NCI-H524 treated with DMSO at 0.1 percent for 48 hours (cell line): ENCODE data around the gene OPCML.
A peak's percentile ranks its signal among the peaks of the same experiment; 100 is the strongest.

Experiments
- DNase-seq: peaks from one replicate; lab custom pipeline; 2025; lab: John Stamatoyannopoulos, UW

OPCML gene

GRCh38 chr11:133531971-133532651 lies at the start of gene OPCML:
OPCML (minus strand) TSS chr11:133532501.
- no peak for DNase-seq

GRCh38 chr11:133581091-133581490 lies 48.8 kb upstream of the OPCML start:
- DNase-seq: no peak

- no peak for DNase-seq
Measured at GRCh38 chr11:133579165-133580031, 47.1 kb upstream of the OPCML start.

DNA sequence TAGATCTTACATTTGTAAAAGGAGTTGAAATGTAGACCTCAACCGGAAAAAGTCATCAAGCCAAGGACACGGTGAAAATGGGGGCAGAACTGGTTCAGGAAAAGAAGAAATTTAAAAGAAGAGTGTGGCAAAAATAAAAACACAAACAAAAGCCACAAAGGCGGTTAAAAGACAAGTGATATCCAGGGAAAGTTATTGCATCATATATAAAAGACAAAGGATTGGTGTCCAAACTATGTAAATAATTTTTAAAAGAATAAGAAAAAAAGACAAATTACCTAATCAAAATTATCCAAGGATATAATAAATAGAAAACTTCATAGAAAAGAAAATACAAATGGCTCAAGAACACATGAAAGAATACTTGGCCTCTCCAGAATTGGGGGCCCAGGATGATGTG lies 45.1 kb upstream of the OPCML start:
- no peak for DNase-seq

DNA sequence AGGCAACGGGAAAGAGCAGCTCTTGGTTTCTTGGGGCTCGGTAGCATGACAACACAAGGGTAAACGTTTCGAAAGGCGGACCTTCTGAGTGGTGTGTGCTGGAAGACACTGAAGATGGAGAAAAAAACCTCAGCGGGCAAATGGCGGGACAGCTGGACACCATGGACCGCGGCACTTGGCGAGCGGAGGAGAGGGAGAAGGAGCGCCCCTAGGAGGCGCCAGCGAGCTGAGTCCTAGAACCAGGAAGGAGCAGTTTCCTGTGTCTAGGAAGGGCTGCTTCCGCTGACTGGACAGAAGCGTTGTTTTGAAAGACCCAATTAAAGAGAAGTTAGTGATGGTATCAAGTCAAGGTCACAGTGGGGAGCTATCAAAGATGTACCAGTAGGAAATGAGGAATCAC lies 44.0 kb upstream of the OPCML start:
- DNase-seq: no peak

GRCh38 chr11:133573081-133573480 lies 40.8 kb upstream of the OPCML start:
- DNase-seq: no peak

DNA sequence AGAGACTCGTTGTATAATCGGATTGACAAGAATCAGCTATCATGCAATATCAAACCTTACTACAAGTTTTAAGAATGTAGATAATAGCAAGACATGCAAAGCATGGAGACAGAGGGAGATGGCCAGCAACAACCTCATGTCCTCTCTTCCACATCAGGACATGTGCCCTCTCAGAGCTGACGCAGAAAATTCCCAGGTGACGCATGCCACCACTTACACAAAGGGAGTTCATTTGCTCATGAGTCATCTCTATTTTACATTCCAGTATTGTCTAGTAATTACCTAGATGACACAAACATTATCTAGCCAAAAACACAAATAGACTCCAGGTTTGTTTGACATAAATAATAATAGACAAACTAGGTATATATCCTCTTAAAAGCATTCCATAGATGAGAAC lies 38.1 kb upstream of the OPCML start:
- no peak for DNase-seq

GRCh38 chr11:133563505-133564025 lies 31.3 kb upstream of the OPCML start:
- no peak for DNase-seq

DNA sequence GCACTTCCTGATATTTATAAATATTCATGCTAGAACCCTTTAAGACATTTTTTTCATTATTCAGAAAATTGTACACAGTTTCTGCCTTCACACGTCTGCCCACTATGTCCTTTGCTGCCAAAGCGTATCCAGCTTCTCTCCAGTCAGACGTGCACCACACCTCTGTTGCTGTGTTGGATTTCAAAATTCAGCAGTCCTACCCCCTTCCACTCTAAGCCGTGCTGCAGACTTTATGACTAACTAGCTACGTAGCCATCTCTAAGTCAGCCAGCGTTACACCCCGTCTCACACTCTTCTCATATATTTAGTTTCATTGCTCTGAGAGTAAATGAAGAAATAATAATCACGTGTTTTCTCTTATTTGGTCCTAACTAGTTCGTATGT lies 28.2 kb upstream of the OPCML start:
- DNase-seq: no peak

DNA sequence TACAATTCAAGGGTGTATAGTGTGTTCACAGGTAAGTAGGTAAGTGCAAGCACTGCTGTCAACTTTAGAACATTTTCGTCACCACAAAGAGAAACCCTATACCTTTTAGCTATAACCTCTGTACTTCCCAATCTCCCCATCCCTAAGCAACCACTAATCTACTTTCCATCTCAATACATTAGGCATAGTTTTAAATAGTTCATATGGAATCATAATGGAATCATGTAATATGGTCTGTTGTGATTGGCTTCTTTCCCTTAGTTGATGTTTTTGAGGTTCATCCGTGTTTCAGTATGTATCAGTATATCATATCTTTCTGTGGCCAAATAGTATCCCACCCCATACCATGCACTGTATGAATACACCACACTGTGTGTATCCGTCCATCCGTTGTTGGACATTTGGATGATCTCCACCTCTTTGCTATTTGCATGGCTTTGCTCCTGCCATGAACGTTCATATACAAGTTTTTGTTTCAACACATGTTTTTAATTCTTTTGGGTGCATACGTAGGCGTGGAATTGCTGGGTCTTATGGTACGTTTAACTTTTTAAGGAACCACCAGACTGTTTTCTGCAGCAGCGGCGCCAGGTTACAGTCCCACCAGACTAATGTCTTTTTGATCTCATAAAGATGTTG lies 27.7 kb upstream of the OPCML start:
- no peak for DNase-seq

GRCh38 chr11:133559382-133559781 lies 27.1 kb upstream of the OPCML start:
- no peak for DNase-seq

DNA sequence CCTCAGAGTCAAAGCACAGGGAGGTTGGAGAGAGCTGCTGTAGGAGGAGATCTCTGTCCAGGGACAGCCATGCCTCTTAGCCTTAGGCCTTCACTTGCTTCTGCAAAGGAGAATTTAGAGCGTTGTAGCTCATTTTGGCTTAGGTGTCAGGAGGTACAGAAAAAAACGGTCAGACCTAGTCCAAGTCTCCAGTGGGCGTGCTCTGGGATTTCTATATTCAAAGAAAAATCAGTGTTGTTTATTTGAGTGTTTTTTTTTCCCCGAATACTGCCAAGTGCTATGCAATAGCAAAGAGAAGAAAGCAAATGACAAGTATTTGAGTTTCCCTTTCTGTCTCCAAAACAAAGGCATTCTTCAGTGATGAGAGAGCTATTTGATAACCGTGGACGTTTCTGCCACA lies 22.7 kb upstream of the OPCML start:
- DNase-seq: no peak

- no peak for DNase-seq
Measured at GRCh38 chr11:133553885-133554740, 21.8 kb upstream of the OPCML start.

DNA sequence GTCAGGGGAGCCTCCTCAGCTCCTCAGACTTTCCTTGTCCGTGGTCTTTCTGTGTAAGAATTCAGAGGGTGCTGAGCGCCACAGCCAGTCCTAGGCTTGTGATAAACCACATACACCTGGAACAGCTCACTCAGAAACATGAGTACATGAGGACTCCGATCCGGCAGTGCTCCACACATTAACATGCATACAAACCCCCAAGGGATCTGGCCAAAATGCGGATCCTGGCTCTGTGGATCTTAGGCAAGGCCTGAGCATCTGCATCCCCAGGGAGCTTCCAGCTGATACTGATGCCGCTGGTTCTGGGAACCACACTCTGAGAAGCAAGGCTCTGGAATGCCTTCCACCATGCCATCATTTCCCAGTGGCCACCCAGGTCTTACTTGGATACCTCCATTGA lies 20.6 kb upstream of the OPCML start:
- no peak for DNase-seq

GRCh38 chr11:133551064-133551463 lies 18.8 kb upstream of the OPCML start:
- no peak for DNase-seq

DNA sequence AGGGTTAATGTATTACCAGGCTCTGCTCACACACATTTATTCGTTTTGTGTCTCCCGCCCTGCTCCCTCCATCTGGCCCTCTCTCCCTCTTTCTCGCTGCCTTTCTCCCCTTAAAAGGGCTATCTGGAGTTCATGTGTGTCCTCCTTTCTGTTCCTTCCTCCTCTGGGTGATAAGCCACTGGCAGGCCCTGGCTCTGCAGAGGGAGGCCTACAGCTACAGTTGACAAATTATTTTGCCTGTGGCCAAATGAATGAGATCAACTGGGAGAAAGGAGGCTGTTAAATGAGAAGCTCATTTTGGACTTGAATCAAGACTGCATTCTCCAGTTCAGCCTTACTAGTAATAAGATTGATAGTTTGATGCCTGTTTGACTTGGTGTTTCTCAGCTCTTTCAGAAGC lies 17.5 kb upstream of the OPCML start:
- DNase-seq: no peak

- no peak for DNase-seq
Measured at GRCh38 chr11:133548641-133549040, 16.3 kb upstream of the OPCML start.

GRCh38 chr11:133547808-133548494 lies 15.7 kb upstream of the OPCML start:
- DNase-seq: no peak

GRCh38 chr11:133545199-133545803 lies 13.0 kb upstream of the OPCML start:
- DNase-seq: peak; percentile 60

GRCh38 chr11:133541720-133542095 lies 9.4 kb upstream of the OPCML start:
- DNase-seq: no peak
